Smooth muscle cell of the brain vasculature (primary cell): ENCODE data around the gene HPS4.
"Not testable (repeated sequence)": the region's sequence is repeated elsewhere in the genome, so short reads cannot be mapped to it uniquely, and the experiment has no call there.

Source experiments
- DNase-seq: peaks from one replicate; pipeline ENCODE4 v3.0.0-alpha.2; 2012; ENCODE audit warnings: low read depth, low spot score

HPS4 gene

DNA sequence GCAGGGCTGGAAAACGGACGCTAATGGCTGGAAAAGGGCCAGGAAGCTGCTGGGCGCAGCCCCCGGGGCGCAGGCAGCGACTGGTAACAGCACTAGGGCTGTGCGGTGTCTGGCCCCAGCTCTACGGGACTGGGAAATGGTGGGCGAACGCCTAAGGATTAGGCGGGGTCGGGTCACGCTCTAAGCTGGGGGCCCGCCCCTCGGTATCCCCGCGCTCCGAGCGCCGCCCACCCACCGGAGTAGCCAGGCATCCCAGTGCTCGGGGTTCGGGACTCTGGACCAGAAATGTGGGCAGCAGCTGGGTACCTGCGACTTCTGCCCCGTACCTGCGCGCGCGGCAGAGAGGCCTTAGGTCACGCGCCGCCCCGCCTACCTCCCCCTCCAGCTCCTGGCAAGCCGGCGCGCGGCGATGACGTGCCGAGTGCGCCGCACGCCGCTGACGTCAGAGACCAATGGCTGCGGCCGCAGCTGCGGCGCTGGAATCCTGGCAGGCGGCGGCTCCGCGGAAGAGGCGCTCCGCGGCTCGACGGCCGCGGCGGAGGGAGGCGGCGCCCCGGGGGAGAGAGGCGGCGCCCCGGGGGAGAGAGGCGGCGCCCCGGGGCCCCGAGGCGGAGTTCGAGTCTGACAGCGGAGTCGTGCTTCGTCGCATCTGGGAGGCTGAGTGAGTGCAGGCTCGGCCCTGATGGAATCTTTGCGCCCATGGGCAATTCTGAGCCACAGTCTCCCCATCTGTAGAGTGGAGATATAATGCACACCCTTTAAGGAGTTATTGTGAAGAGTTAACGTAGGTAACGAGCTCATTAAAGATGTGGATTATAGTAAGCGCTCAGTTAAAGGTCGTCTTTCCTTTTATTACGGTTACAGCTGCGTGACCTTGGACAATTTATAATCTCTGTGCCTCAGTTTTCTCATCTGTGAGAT, at the start of gene HPS4, which contains the start of gene SRRD:
TSS of gene HPS4 (minus strand) at position 345 of the 921 bp plus-strand sequence. CDS start 2,021 bp downstream, outside the sequence.
TSS of gene SRRD (plus strand) at position 439 of the 921 bp plus-strand sequence. CDS start at position 453, 14 bp downstream.
- peak; percentile 73 for DNase-seq

GRCh38 chr22:26529345-26529744, 45.8 kb upstream of the HPS4 start:
- no peak for DNase-seq

GRCh38 chr22:26528518-26528917, 44.9 kb upstream of the HPS4 start:
- DNase-seq = not testable (repeated sequence)

DNA sequence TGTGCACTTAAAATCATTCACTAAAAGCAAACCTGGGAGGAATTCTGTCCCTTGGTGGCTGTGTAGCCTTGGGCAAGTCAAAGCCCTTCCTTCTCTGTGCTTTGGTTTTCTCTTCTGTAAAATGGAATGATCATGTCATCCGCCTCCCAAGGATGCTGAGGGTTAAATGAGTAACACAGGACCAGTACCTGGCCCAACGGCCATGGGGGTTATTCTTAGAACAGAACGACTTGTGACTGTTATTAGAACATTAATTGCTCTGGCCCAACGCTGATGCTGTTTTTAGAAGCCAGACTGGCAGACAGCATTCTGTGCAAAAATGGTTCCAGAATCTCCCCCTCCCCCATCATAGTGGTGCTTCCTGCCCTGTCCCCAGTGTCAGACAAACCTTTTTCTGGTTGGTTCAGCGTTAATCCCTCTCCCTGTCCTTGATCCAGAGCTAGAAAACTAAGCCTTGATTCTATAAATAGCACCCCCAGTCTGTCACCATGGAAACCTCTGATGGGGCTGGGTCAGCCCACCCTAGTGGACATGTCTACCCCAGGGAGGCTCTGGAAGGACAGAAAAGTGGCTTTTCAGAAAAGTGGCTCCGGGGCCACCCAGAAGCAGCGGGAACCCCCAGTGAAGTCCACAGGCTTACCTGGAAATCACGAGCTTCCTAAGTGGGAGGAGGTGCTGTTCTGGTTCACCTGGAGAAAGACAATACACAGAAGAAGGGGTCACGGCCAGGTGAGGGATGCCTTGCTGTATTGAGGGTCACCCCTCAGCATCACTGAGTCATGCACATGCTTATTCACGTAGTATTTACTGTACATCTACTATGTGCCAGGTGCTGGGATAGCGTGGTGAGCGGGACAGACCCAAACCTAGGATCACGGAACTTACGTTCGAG, 44.2 kb upstream of the HPS4 start:
- DNase-seq = no peak

DNA sequence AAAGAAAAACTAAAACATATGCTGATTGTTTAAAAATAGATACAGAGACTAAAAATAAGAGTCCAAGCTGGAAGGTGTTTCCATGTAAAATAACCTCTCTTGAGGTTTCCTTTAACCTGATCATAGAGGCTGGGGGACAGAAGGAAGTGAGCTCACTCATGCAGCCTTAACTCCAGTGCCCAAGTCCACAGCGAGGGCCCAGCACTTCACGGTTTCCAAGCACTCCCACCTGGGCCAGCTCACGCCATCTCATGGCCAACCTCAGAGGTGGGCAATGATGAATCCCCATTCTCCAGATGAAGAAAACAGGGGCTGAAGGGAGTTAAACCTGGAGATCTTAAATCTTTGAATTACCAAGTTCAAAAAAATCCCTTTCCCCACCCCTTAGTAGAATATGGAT, 43.6 kb upstream of the HPS4 start:
- DNase-seq = no peak

DNA sequence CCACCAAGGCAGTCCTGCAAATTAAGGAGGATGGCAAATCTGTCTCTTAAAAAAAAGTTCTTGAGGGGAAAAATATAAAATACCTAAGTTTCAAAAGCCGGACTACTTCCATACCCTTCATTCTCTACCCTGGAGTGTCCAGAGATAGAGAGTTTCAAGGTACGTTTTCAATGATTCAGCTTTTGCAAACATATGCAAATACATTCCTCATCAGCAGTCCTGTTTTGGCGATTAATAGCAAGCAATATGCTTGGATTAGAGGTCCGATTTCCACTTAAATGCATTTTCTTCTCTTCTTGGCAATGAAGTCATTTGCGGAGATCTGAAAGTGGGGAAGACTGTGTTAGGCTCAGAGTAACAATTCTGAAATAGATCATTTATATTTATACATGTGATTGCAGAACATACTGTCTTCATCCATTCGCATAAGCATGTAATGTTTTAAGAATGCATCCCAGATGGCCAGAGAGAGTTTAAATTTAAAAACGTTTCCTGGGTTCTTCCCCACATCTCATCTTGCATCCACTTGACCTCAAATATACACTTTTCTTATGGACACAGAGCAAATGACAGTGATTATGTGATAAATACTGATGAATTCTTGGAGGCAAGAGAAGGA, 42.5 kb upstream of the HPS4 start:
- no peak for DNase-seq

DNA sequence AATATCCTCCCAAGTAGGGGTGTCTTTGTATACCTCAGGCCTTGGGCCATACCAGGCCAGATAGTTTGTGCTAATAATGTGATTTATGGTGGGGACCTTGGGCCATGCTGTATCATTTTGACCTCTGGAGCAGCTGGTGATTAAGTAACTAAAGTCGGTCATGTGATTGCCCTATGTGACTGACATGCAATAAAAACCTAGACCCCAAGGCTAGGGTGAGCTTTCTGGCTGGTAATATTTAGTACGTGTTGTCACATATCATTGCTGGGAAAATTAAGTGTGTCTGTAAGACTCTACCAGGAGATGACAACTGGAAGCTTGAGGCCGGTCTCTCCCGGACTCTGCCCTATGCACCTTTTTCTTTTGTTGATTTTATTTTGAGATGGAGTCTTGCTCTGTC, 41.3 kb upstream of the HPS4 start:
- DNase-seq = no peak

GRCh38 chr22:26522592-26522991, 39.0 kb upstream of the HPS4 start:
- DNase-seq = no peak

- DNase-seq = no peak
Measured at GRCh38 chr22:26522012-26522411, 38.4 kb upstream of the HPS4 start.

GRCh38 chr22:26517429-26517828, 33.8 kb upstream of the HPS4 start:
- no peak for DNase-seq

GRCh38 chr22:26516503-26516902, 32.9 kb upstream of the HPS4 start:
- DNase-seq = no peak

DNA sequence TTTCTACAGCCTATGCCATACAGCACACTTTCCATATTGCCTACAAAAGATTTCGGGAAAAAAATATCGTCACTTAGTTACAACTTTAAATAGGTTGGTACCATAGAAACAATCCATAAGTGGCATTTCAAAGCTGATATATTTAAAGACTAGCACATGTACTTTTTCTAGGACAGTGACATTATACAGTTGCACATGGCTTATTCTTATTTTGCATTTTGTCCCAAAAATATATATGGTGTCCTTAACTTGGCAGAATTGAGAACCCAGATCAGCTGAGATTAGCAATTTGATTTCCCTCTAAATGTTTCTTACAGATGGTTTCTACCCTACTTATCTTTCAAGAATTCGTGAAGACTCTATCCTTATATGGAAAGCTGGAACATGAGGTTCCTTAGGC, 32.3 kb upstream of the HPS4 start:
- DNase-seq = no peak

DNA sequence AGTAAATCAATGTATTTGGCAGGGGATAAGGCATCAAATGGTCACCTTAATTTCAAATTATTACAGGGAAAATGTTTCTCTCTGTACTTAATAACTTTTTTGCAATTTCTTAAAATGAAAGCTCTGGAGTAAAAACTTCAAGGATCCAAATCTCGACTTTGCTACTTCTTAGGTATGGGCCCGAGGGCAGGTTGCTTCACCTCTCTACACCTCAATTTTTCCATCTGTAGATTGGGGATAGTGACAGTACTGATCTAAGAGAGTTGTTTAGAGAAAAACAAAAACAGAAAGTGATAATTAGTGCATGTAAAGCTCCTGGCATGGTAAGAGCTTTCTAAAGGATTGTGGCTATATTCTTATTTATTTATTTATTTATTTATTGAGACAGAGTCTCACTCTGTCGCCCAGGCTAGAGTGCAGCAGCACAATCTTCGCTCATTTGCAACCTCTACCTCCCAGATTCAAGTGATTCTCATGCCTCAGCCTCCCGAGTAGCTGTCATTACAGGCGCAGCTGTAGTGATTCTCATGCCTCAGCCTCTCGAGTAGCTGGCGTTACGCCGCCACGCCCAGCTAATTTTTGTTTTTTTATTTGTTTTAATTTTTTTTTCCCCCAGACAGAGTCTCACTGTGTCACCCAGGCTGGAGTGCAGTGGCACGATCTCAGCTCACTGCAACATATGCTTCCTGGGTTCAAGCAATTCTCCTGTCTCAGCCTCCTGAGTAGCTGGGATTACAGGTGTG, 31.0 kb upstream of the HPS4 start:
- DNase-seq = no peak

GRCh38 chr22:26513838-26514237, 30.3 kb upstream of the HPS4 start:
- DNase-seq = no peak

DNA sequence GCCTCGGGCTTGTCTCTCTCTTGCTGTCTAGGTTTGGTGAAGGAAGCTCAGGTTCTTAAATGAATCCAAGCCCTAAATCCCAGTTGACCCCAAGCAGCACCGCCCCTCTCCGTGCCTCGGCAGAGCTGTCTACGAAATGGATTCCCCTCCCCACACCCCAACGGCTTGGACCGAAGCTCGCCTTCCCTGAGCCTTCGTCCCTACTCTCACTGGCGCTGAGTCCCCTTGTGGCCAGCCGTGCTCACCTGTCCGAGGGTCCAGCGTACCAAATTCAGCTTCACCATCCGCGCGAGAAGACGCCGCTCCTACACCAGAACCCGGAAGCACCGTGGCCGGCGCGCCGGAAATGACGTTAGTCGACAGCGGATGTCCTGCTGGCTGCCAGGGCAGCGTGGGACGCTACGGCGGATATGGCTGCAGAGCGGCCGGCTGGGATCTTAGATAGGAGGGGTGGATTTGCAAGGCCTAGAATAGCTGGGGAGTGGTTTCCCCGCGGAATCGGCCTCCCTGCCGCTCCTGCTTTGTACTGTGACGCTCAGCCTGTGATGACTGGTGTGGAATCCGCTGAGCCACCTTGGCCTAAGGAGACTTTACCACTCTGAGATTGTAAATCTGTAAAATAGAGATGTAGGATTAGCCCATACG, 28.7 kb upstream of the HPS4 start, which contains the start of gene TFIP11:
TSS of gene TFIP11 (minus strand) at position 325 of the 645 bp plus-strand sequence. CDS start 2,201 bp downstream, outside the sequence.
- peak; percentile 77 for DNase-seq

DNA sequence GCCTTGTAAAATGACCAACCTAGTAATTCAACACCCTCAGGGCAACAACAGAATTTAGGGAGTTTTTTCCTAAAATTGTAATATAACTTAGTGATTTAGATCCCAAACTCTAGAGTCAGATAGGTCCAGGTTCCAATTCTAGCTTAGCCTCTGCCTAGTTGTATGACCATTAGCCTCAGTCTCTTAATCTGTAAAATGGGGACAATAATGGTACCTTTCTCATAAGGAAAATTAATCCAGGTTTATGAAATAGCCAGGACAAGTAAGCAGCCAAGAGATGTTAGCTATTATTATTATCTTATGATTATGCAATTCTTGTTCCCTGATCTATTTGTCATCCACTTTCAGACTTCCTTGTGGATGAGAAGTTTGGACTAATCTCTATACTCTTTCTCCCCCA, 24.6 kb upstream of the HPS4 start:
- DNase-seq = no peak

DNA sequence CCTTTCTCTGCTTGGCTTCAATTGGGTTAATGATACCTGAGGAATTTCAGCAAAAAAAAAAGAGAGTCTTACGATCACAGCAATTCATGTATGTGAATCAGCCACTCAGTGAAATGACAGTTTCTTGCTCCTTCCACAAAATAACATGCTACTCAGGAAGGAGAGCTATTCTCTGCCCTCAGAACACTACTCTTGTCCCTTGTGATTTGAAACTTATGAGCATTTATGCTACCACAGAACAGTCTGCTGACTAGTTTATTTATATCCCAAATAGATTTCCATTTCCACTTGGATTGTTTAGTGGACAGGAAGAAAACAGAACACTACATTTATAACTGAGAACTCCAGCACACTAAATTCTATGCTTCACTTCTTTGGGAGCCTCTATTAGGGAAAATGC, 20.2 kb upstream of the HPS4 start:
- DNase-seq = no peak

DNA sequence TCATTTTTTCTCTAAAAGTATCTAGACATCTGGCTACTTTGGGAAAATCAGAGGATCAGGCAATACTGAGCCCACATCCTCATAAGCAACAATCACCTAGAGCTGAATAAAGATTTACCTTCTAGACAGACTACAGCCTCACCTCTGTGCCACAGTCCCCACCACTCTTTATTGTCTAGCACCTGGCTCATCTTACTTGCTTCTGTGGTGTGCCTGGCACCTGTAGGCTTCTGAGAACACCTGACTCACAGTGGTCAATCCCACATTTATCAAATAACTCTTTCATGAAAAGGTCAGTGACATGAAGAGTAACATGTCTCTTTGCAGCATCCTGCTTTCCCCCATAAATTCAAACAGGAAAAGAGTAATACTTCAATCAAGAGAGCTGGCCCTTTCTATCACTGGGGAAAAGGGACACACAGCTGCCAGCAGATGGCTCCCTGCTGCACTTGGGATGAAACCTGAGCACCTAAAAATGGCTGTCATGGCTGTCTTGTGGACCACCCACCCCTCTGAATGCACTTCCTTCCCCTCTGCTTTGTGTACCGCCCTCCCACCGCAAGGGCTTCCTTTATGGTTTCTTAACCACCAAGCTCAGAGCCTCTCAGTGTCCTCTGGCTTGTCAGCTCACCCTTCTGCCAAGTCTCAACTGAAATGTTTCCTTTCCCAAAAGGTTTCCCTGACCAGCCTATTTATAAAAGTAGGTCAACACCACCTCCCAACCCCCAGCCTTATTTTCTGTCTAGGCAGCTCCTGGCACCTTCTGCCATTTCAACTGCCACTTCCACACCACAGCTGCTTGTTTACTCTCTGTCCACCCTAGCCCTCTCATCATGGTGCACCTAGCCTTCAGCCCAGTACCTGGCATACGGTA, 19.3 kb upstream of the HPS4 start:
- DNase-seq = no peak

DNA sequence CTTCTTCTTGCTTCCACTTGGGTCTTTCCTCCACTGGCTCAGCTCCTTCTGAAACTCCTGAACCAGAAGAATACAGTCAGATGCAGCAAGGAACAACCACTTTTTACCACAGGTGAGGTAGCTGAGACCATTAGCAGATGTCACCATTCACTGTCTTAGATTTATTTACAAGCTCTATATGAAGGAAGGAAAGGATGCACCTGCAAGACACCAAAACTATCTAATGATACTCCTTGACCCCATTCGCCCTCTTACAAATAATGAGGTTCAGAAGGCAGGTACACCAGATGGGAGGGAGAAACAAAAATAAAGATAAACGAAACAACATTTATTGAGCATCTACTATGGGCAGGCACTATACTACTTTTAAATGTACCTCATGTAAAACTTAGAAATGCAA, 18.4 kb upstream of the HPS4 start:
- no peak for DNase-seq
